GM18499 (cell line): Measurements from ENCODE around the gene RRAD.

Source experiments
- ATAC-seq: cut with Tn5 transposase; IDR thresholded peaks from one replicate; pipeline ENCODE4 v1.9.1; 2021; ENCODE audit warnings: moderate number of reproducible peaks; ENCODE audit not compliant: insufficient read depth, unreplicated experiment

Gene RRAD

GRCh38 chr16:66919569-66920298, 5.6 kb downstream of the RRAD start:
- no peak for ATAC-seq

DNA sequence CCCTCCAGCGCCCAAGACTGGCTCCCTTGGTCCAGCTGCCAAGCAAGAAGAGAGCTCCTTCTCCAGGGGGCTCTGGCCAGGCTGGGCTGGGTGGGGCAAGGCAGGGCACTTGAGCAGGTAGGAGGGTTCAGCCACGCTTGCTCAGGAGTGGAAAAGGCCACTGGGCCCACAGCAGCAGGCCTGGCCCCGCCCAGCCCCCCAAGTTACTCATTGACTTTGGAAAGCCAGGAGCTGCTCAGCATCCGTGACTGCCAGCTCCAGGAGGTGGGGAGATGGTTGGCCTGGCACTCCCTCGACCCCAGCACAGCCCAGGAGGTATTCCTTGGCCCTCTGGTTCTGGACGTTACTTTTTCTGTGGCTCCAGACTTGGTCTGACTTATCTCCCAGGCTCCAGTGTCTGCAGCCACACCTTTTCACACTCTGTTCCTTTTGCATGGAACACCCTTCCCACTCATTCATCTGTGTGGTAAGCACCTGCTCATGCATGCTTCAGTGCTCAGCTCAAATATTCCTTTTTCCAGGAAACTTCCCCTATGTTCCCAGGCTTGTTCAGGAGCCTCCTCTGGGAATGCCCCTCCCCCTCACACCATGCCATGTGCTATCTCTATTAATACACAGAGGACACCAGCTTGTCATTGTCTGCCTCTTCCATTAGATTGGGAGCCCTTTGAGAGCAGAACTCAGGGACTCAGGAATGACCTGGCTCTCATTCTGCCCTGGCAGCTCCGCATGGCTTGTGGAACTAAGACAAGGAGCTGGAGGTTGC, 6.3 kb downstream of the RRAD start, which contains the start of gene CDH16:
TSS of gene CDH16 (minus strand) at position 83 of the 766 bp plus-strand sequence. CDS start 820 bp downstream, outside the sequence.
- no peak for ATAC-seq

DNA sequence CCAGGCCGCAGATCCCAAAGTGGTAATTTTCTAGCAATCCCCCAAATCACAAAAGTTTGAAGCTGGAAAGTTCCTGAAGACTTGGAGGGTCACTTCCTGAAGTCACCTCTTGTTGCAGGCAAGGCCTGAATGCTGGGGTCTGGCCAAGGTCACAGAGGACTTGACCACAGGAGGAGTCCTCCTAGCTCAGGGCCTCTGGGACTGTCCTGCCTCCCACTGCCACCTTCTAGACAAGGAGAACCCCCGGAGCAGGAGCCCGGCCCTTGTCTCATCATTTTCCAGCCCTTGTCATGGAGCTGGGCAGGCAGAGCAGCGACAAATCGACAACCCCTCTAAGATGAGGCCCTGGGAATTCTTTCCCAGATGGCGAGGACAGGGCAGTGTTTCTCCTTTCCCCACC, 7.0 kb downstream of the RRAD start:
- ATAC-seq = no peak

DNA sequence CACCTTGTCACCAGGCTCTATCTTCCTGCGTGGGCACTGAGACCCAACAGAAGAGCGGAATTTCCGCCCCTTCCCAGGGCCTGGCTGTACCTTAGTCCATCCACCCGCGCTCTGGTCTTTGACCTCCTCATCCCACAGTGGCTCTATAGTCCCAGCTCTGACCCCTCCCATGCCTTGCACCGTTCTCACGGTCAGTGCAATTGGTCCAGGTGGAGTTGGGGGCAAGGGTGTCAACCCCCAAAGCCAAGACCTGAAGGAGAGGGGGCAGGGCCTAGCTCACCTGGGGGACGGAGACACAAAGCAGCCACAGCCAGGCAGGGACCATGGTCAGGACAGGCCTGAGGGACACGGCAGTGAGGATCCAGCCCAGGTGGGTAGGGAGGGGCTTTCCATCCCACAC, 7.6 kb downstream of the RRAD start:
- ATAC-seq = no peak

DNA sequence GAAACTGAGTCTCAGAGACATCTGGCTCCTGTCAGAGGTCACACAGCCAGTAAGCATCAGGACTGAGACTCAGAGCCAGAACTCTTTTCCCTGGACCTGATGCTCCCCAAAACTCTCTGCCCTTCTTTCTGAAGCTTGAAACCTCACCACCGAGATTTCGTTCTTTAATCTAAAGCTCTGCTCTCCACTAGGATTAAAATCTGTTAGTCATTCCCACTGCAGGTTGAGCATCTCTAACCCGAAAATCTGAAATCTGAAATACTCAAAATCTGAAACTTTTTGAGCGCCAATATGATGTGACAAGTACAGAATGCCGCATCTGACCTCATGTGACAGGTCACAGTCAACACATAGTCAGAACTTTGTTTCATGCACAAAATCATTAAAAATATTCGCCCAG, 8.8 kb downstream of the RRAD start:
- ATAC-seq = no peak

- no peak for ATAC-seq
These were observed 10.3 kb downstream of the RRAD start for GRCh38 chr16:66915041-66915440.

- ATAC-seq = no peak
These were observed 10.8 kb downstream of the RRAD start for GRCh38 chr16:66914541-66914940.

- ATAC-seq = no peak
These were observed 11.6 kb downstream of the RRAD start for GRCh38 chr16:66913711-66914110.

DNA sequence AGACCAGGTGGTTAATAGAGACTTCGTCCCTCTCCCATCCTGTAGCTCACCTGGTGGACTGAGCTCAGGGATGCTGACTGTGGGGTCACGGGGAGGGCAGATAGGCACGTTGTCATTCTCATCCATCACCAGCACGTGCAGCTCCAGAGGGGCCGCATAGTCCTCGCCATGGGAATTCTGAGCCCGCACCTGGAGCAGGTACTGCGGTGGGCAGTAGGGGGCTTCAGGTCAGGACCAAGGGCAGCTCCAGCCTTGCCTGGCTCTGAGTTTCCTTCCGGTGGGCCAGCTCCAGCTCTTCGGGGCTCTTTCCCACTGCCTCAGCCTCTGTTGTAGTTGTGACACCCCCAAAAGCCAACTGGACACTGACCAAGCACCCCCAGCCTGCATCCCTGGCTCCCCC, 12.3 kb downstream of the RRAD start:
- no peak for ATAC-seq

GRCh38 chr16:66911801-66912200, 13.5 kb downstream of the RRAD start:
- ATAC-seq = no peak

DNA sequence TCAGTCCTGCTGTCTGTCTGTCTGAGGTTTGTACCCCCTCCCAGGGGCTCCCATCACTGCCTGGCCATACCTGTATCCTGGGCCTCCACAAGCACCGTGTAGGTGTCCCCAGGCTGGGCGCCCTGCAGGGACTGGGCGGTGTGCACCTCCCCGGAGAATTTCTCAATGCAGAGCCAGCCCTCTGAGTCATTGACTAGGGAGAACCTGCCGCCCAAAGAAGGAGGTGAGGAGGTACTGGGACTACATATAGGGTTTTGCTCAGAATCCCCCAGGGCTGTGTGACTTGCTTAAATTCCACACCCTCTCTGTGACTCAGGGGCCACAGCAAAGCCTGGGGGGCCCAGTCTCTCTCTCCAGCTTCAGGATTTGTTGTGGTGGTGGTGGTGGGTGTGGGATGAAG, 14.2 kb downstream of the RRAD start:
- ATAC-seq = no peak

DNA sequence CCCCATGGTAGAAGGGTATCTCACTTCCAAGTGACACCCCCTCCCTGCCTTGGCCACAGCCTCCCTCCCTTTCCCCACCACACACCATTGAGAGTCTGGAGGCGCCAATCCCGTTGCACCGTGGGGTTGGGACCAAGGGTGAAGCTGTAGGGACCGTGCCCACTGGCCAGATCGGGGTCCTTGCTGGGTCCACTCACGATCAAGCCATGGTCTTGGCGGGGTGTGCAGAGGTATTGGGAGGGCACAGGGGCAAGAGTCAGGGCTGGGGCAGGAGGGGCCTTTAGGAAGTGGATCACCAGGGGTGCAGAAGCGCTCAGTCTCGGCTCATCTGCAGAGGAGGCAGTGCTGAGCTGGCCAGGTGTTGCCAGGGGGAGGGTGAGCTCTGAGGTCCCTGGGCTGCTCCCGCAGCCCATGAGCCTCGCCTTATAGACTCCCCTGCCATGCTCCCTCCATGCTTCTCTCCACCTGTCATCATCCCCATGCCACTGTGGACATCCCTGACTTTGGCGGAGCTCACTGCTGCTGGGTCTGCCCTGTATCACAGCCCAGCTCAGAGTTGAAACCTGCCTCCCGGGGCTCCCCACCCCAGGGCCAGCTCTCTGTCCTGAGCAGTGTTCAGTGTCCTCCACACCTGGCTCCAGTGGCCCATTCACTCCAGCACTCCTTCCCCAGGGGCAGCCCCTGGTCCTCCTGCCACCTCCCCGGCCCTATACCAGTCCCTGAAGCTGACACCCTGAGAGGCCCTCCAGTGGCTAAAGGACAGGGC, 15.0 kb downstream of the RRAD start:
- no peak for ATAC-seq

GRCh38 chr16:66908762-66909559, 16.4 kb downstream of the RRAD start:
- no peak for ATAC-seq

- no peak for ATAC-seq
These were observed 17.2 kb downstream of the RRAD start for GRCh38 chr16:66908116-66908515.

DNA sequence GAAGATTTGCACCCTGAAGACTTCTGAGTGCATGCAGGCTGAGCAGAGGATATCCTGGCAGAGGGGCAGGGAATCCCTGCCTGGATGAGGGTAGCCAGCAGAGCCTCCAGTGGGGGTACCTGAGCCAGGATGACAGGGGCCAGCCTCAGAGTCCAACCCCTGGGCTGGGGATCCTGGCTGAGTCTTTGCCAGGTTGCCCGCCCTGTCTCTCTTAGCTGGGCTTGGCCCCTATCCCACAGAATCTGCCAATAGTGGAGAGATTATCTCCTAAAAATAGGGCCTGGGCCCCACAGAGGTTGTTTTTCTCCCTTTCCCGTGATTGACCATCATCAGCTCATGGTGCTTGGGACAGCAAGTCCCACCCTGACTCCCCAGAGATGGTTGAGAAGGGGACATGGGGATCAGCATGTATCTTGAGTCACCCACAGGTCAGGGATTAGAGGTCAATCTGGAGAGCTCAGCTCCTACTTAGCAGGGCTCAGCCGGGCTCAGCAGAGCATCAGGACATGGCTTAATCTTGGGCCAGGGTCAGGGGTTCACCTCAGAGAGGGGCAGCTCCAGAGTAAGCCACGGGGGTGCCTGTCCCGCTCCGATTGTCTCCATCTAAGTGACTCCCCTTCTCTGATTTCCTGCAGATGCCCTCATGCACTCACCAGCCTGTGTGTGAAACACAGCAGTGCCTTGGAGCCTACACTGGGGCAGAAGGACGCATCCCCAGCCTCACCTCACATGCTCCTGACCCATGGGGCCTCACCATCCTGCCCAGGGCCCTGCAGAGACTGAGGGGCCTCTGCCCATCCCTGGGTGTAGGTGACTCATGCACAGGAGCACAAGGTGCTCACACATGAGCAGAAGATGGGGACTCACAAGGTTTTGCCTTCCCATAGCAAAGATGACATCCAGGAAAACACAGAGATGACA, 18.2 kb downstream of the RRAD start:
- no peak for ATAC-seq

DNA sequence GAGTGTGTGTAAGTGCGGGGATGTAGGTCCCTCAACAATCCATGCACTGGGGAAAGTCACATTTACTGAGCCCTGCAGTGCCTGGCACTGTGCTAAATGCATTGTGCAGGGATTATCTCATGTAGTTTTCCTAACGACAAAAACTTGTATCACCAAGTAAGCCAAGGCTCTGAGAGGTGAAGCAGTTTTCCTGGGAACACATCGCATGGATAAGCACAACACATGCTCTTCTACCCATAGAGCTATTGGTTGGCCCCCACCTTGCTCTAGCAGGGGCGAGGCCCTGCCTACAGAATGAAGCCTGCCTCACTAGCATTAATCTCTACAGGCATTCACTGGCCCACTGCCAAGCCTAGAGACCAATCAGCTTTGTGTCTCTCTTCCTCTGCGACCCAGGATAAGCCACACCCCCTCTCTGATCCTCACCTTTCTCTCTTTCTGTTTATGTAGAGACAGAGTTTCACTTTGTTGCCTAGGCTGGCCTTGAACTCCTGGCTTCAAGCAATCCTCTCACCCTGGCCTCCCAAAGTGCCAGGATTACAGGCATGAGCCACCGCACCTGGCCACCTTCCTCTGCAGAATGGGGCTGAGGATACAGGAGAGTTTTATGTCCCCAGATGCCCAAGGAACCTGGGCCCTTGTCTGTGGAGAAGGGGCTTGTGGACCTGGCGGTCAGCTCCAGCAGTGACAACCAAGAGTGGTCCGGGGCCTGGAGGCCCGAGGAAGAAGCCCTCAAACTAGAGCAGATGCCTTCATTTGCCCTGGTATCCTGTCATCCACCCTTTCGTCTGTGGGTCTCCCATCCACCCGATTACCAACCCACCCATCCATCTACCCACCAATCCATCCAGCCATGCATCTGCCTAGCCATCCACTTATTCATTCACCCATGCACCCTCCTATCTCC, 19.4 kb downstream of the RRAD start:
- no peak for ATAC-seq

DNA sequence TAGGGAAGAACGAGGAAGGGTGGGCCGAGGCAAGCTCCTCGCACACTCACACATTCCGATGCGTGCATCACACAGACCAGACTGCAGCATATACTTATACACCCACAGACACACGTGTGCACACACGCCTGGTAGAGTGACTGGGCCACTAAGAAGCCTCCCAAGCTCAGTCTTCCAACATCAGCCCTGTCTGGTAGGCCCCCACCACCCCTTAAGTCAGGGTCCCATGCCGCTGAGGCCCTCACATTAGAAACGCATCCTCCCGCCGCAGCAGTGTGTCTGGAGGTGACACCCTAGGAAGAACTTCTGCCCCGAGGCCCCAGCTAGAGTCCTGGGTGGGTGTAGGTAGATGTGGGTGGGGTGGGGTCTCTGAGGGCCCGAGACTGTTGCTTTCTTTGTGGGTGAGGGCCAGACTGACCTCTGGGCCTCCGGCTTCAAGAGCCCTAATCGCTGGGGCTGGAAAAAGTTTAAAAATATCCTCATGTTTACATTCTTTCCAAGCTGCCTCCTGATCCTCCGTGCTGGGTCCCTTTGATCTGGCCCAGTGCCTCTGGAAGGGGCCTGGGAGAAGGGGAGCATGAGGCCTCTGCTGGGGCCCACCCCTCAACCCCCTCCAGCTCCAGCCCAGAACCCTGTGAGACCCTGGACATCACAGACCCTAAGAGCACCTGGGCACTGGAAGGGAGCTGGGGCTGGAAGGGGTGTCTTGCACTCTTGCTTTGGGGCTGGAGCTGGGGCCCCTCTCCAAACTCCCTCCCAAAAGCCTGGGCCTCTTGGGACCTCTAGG, 20.3 kb downstream of the RRAD start:
- ATAC-seq = no peak
